ENCODE measurements around the gene CCDC51. TPM values are rescaled to one million over a fixed set of nuclear protein-coding genes. Genes with fewer than 3 reads are reported as not detected.
A peak's percentile ranks its signal among the peaks of the same experiment; 100 is the strongest.

The CCDC51 gene
- total and polyA plus RNA-seq, 9 of the 15 experiments (the other 6 are each of a cell fraction or from before 2014, with no cell fraction given), result 6.5 to 18.6 (median 15.7) TPM

GRCh38 chr3:48467110-48467454 is 27.2 kb upstream of the CCDC51 start:
- Histone ChIP-seq H3K27ac (ENCODE audit: extremely low read depth, low read depth, low read length) (no peak overlapping the region), H3K36me3 (ENCODE audit: control insufficient read depth, insufficient read depth, low read length) (peaks cover 38% of the 10 kb centered on the region; the same call in 1 of the 3 replicates), H3K4me2 (ENCODE audit: insufficient read depth, low read length) (no peak overlapping the region), H3K27me3 (ENCODE audit: control insufficient read depth in 2 of 2, insufficient read depth in 2 of 2, low read length in 2 of 2) (no peaks in the 10 kb centered on the region), H3K9me1 (ENCODE audit: control insufficient read depth, insufficient read depth, low read length) (no peaks in the 10 kb centered on the region), H3K4me1 (replicated peaks in 1 of 2; ENCODE audit: control insufficient read depth in 2 of 2, insufficient read depth in 2 of 2, low read length in 2 of 2) (peaks cover 6 to 54% of the 10 kb centered on the region in 2 experiments), H3K9ac (ENCODE audit: insufficient read depth in 1 of 2, low read depth in 2 of 2, low read length in 2 of 2) (peak overlapping the region in 1 of 2 experiments; percentile 83; a peak in 3 of 4 replicates), H3K4me3 (no peak overlapping the region), H4K20me1 (replicated peaks; ENCODE audit: control insufficient read depth, insufficient read depth, low read length) (no peaks in the 10 kb centered on the region; the same call in 1 of the 2 replicates), H2AFZ (ENCODE audit: low read depth, low read length) (no peak overlapping the region), H3K79me2 (ENCODE audit: control insufficient read depth, insufficient read depth, low read length) (peaks cover 15% of the 10 kb centered on the region), H3K9me3 (replicated peaks; ENCODE audit: control insufficient read depth, insufficient read depth, low read depth, low read length) (no peaks in the 10 kb centered on the region)
- DNase-seq (ENCODE audit: extremely low read depth in 1 of 4, low spot score in 3 of 4), result no peak
- no TSS peak for BruUV-seq (replicated peaks)
- ChIA-PET CTCF (ENCODE audit: low intra/inter-chr PET ratio) (no interaction called here), POLR2A (no interaction called here)
- 97% methylated on average over 9 of the region's 9 CpGs for WGBS (ENCODE audit: insufficient coverage, low coverage, missing lambda C conversion rate)
- intact Hi-C loops (cut with micrococcal nuclease) (no loop called here), in situ Hi-C loops (cut with MboI) (loop anchor here (5.0 kb wide), 1 partner anchor 90 kb away; the partner anchor contains the start of gene PFKFB4)
- FAIRE-seq, result no peak
- TF ChIP-seq PML (IDR thresholded peaks at IDR 0.05; ENCODE audit: low read length) (no peak), ZNF124 (CRISPR knock-in tag; IDR thresholded peaks at IDR 0.05) (0 out of 2 replicates have a peak, but pooled peaks have one; percentile 5)
- no peak for ATAC-seq

- Histone ChIP-seq H3K9ac (ENCODE audit: insufficient read depth in 1 of 2, low read depth in 2 of 2, low read length in 2 of 2) (peak overlapping the region; percentile 68 to 83; a peak in 3 of 4 replicates), H3K4me2 (ENCODE audit: insufficient read depth, low read length) (peak overlapping the region; percentile 46; the same call in 1 of the 2 replicates), H3K27me3 (ENCODE audit: control insufficient read depth in 2 of 2, insufficient read depth in 2 of 2, low read length in 2 of 2) (no peaks in the 10 kb centered on the region), H3K4me3 (no peak overlapping the region), H2AFZ (ENCODE audit: low read depth, low read length) (no peak overlapping the region), H3K4me1 (replicated peaks in 1 of 2; ENCODE audit: control insufficient read depth in 2 of 2, insufficient read depth in 2 of 2, low read length in 2 of 2) (peaks cover 6 to 49% of the 10 kb centered on the region in 2 experiments), H4K20me1 (replicated peaks; ENCODE audit: control insufficient read depth, insufficient read depth, low read length) (no peaks in the 10 kb centered on the region; the same call in 1 of the 2 replicates), H3K79me2 (ENCODE audit: control insufficient read depth, insufficient read depth, low read length) (peaks cover 9% of the 10 kb centered on the region), H3K36me3 (ENCODE audit: control insufficient read depth, insufficient read depth, low read length) (peaks cover 38% of the 10 kb centered on the region; the same call in 1 of the 3 replicates), H3K27ac (ENCODE audit: extremely low read depth, low read depth, low read length) (peak overlapping the region; percentile 88), H3K9me3 (replicated peaks; ENCODE audit: control insufficient read depth, insufficient read depth, low read depth, low read length) (no peaks in the 10 kb centered on the region), H3K9me1 (ENCODE audit: control insufficient read depth, insufficient read depth, low read length) (no peaks in the 10 kb centered on the region)
- TF ChIP-seq ZNF124 (CRISPR knock-in tag; IDR thresholded peaks at IDR 0.05) (peak; percentile 52; the same call in 1 of the 2 replicates), NEUROD1 (IDR thresholded peaks at IDR 0.05; ENCODE audit: borderline replicate concordance, low read depth, low read length, partially characterized antibody) (no peak), RBM15 (IDR thresholded peaks at IDR 0.05; ENCODE audit: insufficient read depth, low read length) (no peak), TAF9B (IDR thresholded peaks at IDR 0.05; ENCODE audit: partially characterized antibody) (no peak), POLR2G (IDR thresholded peaks at IDR 0.05; ENCODE audit: low read depth, low read length) (peak; percentile 73), TFAM (CRISPR knock-in tag; conservative IDR thresholded peaks at IDR 0.05) (no peak), RBM22 (IDR thresholded peaks at IDR 0.05; ENCODE audit: low read depth, low read length, poor library complexity, severe bottlenecking) (peak; percentile 31), NCOA4 (IDR thresholded peaks at IDR 0.05; ENCODE audit: partially characterized antibody) (no peak)
- intact Hi-C loops (cut with micrococcal nuclease) (no loop called here), in situ Hi-C loops (cut with MboI) (loop anchor here (5.0 kb wide), 1 partner anchor 91 kb away; the partner anchor contains the start of gene PFKFB4)
- ATAC-seq (no peak), DNase-seq (ENCODE audit: extremely low read depth in 1 of 4, low spot score in 3 of 4) (no peak), FAIRE-seq (no peak)
- ChIA-PET CTCF (ENCODE audit: low intra/inter-chr PET ratio) (no interaction called here), POLR2A (interaction anchor here (0.6 to 1.0 kb wide), 2 partner anchors 13 to 27 kb away, joined by 3 to 4 read pairs; partner anchors contain the start of genes CCDC51 and TMA7)
- 86% methylated on average over 10 of the region's 19 CpGs for WGBS (ENCODE audit: insufficient coverage, low coverage, missing lambda C conversion rate)
- no TSS peak for BruUV-seq (replicated peaks)
Observed at GRCh38 chr3:48466386-48467109, 26.6 kb upstream of the CCDC51 start.

Data from K562 (cell line).